BE2C (cell line): ENCODE measurements around the gene F2R.
"Not testable (repeated sequence)": the region's sequence is repeated elsewhere in the genome, so short reads cannot be mapped to it uniquely, and the experiment has no call there.

ENCODE experiments used
- DNase-seq: peaks from one replicate; pipeline ENCODE4 v3.0.0-alpha.2; 2020
- H3K27me3 ChIP-seq: fragments of 250-450 bp; sonication (Bioruptor Pico); 2 replicates; pipeline ENCODE4 v1.5.1; 2020; ENCODE audit warnings: mild to moderate bottlenecking
- H3K36me3 ChIP-seq: fragments of 250-450 bp; sonication (Bioruptor Pico); 2 replicates; pipeline ENCODE4 v1.5.1; 2020; ENCODE audit warnings: mild to moderate bottlenecking
- H3K4me1 ChIP-seq: fragments of 250-450 bp; sonication (Bioruptor Pico); 2 replicates; pipeline ENCODE4 v1.5.1; 2020
- H3K4me3 ChIP-seq: 2 replicates; pipeline ENCODE4 v1.5.1; 2011; ENCODE audit warnings: low read depth, low read length
- H3K9me3 ChIP-seq: fragments of 250-450 bp; sonication (Bioruptor Pico); 2 replicates; pipeline ENCODE4 v1.5.1; 2020
- TF ChIP-seq, protein P1 (sequence below): IDR thresholded peaks from 2 replicates; pipeline ENCODE4 v1.5.1; 2012; ENCODE audit warnings: mild to moderate bottlenecking, low read depth, low read length

Gene F2R

DNA sequence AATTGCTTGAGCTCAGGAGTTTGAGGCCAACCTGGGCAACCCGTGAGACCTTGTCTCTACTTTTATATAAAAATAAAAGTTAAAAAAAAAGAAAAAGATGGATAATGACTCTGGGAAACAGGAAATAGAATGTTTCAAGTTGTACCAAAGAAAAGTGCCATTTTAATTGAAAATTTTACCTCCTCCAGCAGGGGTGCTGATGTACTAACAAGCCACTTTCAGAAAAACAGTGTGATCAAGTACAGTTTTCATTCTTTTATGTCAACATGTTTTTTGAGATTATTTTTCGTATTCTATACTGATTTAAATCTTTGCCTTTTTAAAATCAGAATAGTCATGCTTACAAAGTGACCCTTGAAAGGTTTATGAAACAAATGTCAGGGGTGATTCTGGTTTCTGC, 30.8 kb downstream of the F2R start:
- Histone ChIP-seq H3K36me3 (no peaks in the 10 kb centered on the region), H3K4me1 (no peaks in the 10 kb centered on the region), H3K4me3 (no peak overlapping the region), H3K9me3 (no peaks in the 10 kb centered on the region), H3K27me3 (peaks cover 3% of the 10 kb centered on the region)
- TF ChIP-seq, protein P1, sequence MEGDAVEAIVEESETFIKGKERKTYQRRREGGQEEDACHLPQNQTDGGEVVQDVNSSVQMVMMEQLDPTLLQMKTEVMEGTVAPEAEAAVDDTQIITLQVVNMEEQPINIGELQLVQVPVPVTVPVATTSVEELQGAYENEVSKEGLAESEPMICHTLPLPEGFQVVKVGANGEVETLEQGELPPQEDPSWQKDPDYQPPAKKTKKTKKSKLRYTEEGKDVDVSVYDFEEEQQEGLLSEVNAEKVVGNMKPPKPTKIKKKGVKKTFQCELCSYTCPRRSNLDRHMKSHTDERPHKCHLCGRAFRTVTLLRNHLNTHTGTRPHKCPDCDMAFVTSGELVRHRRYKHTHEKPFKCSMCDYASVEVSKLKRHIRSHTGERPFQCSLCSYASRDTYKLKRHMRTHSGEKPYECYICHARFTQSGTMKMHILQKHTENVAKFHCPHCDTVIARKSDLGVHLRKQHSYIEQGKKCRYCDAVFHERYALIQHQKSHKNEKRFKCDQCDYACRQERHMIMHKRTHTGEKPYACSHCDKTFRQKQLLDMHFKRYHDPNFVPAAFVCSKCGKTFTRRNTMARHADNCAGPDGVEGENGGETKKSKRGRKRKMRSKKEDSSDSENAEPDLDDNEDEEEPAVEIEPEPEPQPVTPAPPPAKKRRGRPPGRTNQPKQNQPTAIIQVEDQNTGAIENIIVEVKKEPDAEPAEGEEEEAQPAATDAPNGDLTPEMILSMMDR: no peak
- no peak for DNase-seq

DNA sequence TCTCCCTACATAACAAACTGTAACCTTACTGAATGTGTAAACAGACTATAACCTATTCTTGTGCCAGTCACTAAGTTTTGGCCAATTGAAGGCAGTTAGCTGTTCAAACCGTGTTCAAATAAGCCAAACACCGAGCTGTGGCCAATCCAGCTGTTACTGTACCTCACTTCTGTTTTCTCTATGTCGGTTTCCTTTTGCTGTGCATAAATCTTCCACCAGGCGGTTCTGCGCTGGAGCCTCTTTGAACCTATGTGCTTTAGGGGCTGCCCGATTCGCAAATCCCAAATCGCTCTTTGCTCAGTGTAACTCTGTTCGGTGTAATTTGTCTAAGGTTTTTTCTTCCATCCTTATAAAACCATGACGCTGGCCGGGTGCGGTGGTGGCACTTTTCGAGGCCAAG, 31.8 kb downstream of the F2R start:
- TF ChIP-seq, protein P1: no peak
- Histone ChIP-seq H3K9me3 (no peaks in the 10 kb centered on the region), H3K27me3 (peaks cover 3% of the 10 kb centered on the region), H3K4me1 (no peaks in the 10 kb centered on the region), H3K36me3 (no peaks in the 10 kb centered on the region), H3K4me3 (no peak overlapping the region)
- DNase-seq: no peak

DNA sequence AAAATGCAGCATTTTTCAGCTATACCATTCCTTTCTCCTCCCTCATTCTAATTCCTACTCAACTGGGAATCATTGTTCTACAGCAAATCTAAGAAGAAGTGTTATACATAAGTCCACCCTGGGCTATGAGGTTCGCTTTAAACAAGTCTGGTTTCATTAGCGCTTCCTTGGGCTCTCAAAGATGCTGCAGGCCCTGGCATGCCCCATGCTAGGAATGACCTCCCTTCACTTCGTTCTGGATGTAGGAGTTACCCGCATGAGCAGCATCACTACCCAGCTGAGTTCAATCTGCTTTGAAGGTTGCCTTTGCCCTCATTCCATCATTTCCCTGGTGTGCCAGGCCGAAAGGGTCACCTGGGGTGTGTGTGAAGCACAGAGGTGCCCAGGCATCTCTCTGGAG, 35.4 kb downstream of the F2R start:
- no peak for DNase-seq
- TF ChIP-seq, protein P1: no peak
- no peak overlapping the region for H3K4me3 ChIP-seq

DNA sequence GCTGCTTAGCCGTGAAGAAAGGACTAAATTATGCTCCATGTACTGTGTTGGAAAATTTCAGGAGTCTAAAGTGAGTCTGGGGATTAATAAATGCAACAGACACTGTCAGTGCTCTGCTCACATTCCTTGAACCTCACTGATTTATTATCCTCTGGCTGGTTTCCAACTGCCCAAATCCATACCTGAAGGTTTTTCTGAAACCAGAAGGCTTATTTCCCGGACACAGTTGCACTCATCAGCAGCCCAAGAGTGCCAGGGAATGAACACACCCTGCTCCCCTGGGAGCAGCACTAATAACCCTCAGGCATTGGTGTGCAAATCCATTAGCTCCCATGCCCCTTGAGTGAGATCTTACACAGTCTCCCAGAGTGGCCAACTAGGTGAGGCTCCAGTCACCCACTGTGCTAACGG, 38.7 kb downstream of the F2R start:
- TF ChIP-seq, protein P1: no peak
- Histone ChIP-seq H3K9me3 (no peaks in the 10 kb centered on the region), H3K4me1 (no peaks in the 10 kb centered on the region), H3K4me3 (no peak overlapping the region), H3K27me3 (peaks cover 3% of the 10 kb centered on the region; the same call in 1 of the 2 replicates), H3K36me3 (no peaks in the 10 kb centered on the region)
- no peak for DNase-seq

More for the DNA sequence above, 35.4 kb downstream of the F2R start:
- Histone ChIP-seq H3K36me3 (no peaks in the 10 kb centered on the region), H3K4me1 (no peaks in the 10 kb centered on the region), H3K27me3 (peaks cover 3% of the 10 kb centered on the region), H3K9me3 (no peaks in the 10 kb centered on the region)

DNA sequence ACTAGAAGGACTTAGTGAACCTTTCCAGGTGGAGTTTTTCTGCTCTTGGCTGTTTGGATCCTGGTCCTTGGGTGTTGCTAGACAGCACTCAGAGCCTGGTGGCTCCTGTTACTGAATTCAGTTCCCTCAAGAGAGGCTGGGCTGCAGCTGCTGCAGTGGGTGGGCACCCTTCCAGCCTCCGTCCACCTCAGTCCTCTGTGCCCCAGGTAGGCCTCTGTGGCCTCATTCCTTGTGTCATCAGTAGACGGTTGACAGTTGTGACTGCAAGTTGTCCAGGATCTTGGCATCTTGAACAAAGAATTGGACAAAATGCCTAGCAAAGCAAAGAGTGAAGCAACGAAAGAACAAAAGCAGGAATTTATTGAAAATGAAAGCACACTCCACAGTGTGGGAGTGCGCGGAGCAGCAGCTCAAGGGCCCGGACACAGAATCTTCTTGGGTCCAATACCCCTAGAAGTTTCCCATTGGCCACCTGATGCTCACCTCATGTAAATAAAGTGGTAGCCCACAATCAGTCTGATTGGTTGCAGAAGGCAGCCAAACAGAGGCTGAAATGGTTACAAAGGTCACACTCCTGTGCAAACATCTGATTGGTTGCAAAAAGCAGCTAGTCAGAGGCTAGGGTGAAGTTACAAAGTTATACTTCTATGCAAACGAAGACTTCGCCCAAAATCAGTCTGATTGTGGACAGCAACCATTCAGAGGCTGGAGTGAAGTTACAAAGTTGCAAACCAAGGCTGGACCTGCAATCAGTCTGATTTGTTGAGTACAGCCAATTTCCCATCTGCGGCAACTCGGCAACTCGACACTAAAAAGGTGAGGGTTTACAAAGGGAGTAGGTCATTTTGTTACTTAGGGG, 40.1 kb downstream of the F2R start:
- Histone ChIP-seq H3K36me3 (no peaks in the 10 kb centered on the region), H3K27me3 (no peaks in the 10 kb centered on the region; the same call in 1 of the 2 replicates), H3K9me3 (no peaks in the 10 kb centered on the region), H3K4me3 (no peak overlapping the region), H3K4me1 (no peaks in the 10 kb centered on the region)
- TF ChIP-seq, protein P1: no peak
- no peak for DNase-seq

DNA sequence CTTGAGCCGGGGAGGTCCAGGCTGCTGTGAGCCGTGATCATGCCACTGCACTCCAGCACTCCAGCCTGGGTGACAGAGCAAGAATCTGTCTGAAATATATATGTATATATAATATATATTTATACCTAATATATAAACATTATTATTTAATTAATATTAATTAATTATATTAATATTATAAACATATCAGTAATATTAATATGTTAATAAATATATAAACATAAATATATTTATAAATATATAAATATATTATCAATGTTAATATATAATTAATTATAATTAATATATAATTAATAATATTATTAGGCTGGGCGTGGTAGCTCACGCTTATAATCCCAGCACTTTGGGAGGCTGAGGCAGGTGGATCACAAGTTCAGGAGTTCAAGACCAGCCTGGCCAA, 41.1 kb downstream of the F2R start:
- Histone ChIP-seq H3K4me1 (no peaks in the 10 kb centered on the region), H3K36me3 (no peaks in the 10 kb centered on the region), H3K4me3 (no peak overlapping the region), H3K27me3 (no peaks in the 10 kb centered on the region; the same call in 1 of the 2 replicates), H3K9me3 (no peaks in the 10 kb centered on the region)
- DNase-seq: no peak
- TF ChIP-seq, protein P1: no peak

DNA sequence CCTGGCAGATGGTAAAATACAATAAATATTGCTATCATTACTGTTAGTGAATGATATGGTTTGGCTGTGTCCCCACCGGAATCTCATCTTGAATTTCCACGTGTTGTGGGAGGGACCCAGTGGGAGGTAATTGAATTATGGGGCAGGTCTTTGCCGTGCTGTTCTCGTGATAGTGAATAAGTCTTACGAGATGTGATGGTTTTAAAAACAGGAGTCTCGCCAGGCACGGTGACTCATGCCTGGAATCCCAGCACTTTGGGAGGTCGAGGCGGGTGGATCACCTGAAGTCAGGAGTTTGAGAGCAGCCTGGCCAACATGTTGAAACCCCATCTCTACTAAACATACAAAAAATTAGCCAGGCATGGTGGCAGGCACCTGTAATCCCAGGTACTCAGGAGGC, 45.2 kb downstream of the F2R start:
- not testable (repeated sequence) for H3K36me3 ChIP-seq, H3K4me1 ChIP-seq, H3K27me3 ChIP-seq, DNase-seq, H3K9me3 ChIP-seq, H3K4me3 ChIP-seq
